GM10847 (cell line): Measurements from ENCODE around the gene FBLN1.

Source experiments
- POLR2A ChIP-seq: IDR thresholded peaks from 2 replicates; pipeline ENCODE4 v1.6.1; 2011; ENCODE audit not compliant: insufficient read length; ENCODE audit errors: extremely low read depth

Gene FBLN1

DNA sequence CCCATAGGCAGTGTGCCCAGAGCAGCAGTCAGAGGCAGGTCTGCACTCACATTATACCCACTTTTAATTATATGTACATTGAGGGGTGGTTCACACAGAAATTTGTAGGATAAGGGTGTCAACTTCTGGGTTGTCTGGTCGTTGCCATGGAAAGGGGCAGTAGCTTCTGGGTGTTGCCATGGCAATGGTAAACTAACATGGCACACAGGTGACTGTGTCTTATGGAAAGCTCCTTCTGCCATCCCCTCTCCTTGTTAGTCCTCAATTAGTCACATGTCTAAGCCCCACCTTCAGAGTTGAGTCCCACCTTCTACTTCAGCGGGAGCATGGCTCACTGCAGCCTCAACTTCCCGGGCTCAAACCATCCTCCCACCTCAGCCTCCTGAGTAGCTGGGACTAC lies 112.7 kb downstream of the FBLN1 start:
- TF ChIP-seq POLR2A, result no peak

DNA sequence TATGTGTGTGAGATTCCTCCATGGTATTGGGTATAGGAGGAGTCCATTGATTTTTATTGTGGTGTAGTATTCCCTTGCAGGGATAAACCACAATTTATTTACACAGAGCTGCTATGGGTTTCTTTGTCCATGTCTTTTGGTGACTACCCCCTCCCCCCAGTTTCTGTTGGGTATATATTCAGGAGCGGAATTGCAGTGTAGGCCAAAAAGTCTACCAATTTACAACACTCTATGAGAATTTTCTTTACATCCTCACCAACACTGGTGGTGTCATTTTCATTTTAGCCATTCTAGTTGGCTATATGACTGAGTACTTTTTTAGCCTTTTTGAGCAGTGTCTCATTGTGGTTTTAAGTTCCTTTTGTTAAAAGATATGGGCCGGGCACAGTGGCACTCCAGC lies 113.7 kb downstream of the FBLN1 start:
- TF ChIP-seq POLR2A, result no peak

DNA sequence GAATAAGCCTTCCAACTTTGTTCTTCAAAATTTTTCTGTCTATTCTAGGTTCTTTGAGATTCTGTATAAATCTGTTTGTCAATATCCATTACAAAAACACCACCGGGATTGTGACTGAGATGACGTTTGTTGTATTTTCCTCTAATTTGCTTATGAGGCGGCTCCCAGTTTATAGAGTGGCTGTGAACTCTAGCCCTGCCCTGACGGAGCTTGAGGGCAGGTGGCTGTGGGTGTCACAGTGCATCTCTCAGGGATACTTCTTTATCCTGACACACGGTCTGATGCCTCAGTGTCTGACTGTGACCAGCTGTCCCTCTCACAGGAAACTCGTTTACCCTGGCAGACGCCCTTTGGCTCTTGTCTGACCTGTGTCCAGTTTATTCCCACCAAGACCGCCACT lies 115.3 kb downstream of the FBLN1 start:
- no peak for TF ChIP-seq POLR2A

DNA sequence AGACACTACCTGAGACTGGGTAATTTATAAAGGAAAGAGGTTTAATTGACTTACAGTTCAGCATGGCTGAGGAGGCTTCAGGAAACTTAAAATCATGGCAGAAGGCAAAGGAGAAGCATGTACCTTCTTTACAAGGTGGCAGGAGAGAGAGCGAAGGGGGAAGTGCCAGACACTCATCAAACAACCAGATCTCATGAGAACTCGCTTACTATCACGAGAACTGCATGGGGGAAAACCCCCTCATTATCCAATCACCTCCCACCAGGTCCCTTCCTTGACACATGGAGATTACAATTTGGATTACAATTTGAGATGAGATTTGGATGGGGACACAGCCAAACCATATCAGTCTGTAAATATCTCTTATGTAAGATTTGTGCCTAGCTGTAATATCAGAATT lies 118.0 kb downstream of the FBLN1 start:
- TF ChIP-seq POLR2A, result no peak

DNA sequence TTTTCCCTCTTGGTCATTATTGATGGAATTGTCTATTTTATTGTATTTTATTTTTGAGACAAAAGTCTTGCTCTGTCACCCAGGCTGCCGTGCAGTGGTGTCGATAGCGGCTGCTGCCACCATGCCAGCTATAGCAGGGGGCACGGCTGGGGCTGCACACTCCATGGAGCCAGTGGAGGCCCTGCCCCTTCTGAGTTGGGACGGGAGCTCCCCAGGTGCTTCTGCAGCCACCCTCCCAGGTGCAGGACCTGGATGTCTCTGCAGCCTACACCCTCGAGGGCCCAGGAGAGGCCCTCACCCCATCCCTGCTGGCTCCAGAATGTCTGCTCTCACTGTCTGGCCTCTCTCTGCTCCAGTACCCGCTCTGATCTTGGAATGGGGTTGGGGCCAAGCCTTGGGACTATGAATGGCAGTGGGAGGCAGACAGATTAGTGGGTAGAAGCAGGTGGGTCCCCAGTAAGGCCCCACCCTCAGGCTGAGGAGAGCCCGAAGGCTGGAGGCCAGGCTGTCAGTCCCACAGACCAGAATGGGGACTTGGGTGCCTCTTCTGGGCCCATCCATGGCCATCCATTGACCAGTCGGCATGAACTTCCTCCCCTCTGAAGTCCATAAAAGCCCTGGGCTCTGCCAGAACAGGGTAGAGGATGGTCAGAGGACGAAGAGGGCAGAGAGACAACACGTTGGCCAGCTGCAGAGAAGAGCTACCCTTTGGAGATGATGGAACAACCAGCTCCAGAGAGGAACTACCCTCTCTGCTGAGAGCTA lies 119.3 kb downstream of the FBLN1 start:
- no peak for TF ChIP-seq POLR2A

DNA sequence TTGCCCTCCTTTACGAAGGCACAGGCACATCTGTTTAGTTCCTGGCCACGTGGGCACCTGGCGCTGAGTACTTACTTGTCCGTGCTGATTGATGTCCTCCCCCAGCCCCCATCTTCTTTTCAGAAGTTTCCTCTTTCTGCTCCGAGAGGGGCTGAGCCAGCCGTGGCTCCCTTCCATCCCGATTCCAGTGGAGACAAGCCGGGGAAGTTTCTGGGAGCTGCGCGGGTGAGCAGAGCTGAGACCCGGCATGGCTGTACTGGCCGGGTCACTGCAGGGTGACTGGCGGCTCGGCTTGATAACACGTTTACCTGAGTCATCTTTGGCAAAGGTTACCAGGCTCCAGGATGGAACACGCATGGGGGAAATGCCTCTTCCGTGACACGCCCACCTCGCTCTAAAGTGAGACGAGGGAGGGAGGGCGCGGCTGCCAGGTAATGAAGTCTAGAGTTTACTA lies 123.5 kb downstream of the FBLN1 start:
- no peak for TF ChIP-seq POLR2A

DNA sequence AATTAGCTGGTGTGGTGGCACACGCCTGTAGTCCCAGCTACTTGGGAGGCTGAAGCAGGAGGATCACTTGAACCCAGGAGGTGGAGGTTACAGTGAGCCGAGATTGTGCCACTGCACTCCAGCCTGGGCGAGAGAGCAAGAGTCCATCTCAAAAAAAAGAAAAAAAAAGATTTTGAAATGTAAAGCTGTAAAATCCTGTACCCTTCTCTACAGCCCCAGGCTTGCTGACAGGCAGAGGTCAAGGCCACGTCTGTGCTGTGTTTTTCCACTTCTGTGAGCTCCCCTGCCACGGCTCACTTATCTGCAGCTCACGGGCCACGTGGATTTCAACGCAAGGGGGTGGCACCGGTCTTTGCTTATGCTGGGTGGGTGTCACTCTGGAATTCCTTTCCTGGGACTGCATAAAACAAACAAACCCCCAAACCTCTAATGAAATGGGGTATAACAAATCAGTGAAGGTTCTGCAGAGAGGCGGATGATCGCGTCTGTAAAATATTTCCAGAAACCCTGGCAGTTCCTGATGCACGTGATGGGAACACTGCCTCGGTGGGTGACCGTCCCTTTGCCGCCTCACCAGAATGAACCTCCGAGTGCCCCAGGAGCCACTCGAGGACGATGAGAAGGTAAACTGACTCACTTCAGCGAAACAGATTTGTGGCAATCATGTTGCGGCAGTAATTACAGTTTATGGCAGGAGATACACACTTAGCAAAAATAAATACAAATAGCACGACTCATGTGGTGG lies 125.0 kb downstream of the FBLN1 start:
- TF ChIP-seq POLR2A, result no peak

DNA sequence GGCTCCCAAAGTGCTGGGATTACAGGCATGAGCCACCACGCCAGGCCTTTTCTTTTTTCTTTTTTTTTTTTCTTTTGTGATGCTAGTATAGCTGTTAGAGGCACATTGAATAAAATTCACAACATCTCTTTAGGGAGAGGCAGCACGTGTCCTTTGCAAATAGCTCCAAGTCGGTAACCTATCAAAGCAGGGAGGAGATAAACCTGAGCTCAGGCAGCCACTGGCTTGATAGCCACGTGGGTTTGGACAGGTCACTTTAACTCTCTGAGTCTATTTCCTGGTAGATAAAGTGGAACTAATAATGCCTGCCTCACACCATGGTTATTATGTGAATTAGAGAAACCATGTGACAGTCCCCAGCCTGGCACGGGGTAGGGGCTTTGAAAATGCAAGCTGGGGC lies 125.8 kb downstream of the FBLN1 start:
- no peak for TF ChIP-seq POLR2A

DNA sequence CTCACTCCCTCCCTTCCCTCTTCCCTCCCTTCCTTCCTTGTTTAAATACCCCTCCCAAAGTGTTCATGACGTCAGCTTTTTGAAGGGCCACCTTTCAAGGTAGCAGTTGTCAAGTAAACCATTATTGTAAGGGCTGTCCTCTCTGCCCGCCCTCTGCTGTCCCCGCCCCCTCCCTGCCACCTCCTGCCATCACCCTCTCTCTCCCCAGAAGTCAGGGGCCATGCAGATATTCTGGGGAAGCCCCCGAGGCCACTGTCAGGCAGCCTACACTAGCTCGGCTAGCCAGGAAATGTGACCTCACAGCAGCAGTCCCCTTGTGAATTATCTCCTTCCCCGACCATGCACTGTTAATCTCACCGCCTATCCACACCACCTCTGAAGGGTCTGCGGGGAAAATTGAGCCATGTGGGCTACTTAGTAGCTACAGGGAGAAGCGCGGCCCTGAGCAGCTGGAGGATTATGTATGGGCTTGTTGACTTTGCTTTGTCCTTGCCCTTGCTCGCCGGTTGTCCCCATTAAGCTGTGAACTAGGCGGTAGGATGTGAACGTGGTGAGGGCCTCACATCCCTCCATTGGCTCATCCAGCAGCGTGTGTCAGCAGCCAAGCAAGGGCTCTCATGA lies 126.9 kb downstream of the FBLN1 start:
- TF ChIP-seq POLR2A, result no peak

DNA sequence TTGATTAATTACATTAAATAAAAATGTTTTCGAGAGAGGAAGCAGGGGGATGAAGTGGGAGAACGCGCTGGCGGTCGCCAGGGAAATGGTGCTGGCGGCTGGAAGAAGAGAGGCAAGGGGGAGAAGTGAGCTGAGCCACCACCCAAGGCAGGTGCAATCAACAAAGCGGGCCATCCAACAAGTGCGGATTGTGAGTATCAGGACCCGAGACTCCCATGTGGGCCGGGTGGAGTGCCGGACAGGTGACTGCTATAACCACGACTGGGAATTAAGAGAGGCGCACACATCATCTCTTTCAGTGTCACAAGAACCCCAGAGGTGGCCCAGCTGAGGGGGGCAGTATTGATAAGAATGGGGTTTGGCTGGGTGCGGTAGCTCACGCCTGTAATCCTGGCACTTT lies 127.8 kb downstream of the FBLN1 start:
- TF ChIP-seq POLR2A, result no peak

DNA sequence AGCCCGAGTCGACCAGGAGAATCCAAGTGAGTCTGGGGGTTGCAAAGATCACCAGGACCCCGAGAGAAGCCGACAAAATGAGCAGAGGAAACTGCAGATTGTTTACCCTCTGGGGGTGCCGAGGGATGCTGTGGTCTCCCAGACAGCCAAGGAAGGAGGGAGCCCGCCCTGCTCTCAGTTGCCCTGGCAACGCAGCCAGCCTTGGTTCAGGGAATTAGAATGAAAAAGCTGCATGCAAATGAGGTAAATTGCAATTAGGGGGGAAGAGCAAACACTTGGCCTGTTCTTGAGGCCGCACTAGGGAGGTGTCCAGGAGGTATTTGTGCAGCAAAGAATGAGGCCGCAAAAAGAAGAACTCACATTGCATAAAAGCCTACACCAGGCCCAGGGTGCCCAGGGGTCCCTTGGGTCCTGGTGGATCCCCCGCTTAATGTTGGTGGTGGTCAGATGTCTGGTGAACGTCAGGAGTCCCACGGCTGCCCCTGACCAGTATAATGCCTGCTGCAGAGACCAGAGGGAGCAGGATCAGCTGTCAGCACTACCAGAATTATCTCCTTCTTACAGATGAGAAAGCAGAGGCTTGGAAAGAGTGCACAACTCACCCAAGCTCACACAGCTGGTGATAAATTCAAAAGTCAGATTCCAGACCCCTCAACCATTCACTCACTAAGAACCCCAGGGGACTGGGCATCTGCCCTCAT lies 128.6 kb downstream of the FBLN1 start:
- no peak for TF ChIP-seq POLR2A

DNA sequence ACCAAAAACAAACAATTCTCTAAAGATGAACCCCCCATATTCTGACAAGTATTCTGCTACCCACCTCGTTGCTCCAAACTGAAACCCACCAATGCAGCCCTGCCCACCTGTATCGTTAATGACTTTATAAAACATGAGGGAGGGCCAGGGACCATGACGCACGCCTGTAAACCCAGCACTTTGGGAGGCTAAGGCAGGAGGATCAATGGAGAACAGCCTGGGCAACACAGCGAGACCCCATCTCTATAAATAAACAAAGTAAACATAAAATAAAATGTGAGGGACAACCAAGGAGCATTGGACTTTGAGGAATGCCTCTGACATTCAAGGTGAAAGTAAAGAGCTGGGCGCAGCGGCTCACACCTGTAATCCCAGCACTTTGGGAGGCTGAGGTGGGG lies 129.2 kb downstream of the FBLN1 start:
- TF ChIP-seq POLR2A, result no peak

DNA sequence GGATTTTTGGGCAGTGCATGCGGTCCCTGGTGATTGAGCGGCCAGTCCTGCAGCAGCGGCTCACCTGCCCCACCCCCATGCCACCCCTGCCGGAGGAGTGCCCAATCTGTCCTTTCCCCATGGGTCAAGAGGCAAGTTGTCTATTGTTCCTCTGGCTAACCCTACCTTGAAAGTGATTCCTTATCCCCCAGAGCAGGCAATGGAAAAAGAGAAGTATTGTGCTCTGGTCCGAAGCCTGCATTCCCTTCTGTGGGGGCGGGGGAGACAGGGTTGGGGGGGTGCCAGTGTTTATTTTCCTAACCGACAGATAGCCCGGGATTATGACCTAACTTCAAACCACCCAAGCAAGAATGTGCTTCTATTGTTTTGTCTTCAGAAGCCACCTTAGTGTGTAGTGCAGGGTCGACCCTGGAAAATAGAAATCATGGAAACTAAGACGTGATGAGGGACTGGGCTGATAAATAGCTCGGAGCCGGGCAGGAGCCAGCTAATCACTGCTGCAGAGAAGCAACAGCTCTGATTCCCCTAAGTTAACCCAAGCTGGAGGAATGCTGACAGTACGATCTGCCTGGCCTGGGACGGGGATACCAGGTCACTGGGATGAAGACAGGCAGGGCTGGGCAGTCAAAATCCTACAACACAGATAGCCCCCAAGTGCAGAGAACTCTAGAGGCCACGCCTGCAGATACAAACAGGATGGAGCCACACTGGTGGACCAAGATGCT lies 130.3 kb downstream of the FBLN1 start:
- no peak for TF ChIP-seq POLR2A

DNA sequence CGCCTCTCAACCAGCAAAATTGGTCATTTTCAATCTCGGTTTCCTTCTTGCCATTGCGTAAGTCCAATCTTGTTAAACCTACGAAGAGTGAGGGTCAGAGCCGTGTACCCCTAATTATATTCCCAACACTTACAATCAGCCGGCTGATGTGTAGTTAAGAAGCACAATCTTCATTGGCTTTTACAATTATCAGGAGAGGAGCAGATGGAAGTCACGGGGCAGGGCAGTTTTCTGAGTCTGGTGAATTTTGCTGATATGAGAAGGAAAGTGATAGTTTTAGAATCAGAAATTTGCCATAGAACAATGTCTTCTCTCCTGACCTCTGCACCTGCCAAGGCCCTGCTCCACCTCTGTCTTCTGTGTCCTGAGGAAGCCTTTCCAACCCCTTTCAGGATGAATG lies 134.0 kb downstream of the FBLN1 start:
- TF ChIP-seq POLR2A, result no peak

DNA sequence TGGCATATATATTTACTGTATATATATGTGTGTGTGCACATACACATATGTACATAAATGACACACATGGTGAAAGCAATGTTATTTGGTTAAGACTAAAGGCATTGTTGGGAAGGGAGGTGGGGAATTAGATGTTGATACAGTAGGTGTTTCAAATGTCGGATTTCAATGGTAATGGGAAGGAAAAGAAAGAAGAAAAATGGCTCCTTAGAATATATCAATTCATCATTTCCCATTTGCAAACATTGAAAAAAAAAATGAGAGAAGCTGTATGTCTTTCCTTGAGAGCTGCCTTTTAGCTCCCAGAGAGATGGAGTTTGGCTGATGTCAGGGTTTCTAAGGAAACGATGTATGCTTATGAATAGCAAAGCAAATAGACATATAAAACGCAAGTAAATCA lies 135.5 kb downstream of the FBLN1 start:
- TF ChIP-seq POLR2A, result no peak
